Muscle of back (tissue), 11 donors: ENCODE measurements around the gene TLDC2. TPM values are rescaled to one million over a fixed set of nuclear protein-coding genes. Genes with fewer than 3 reads are reported as not detected.
"Not testable (repeated sequence)": the region's sequence is repeated elsewhere in the genome, so short reads cannot be mapped to it uniquely, and the experiment has no call there.

ENCODE experiments used
- DNase-seq, 3 donors: peaks; one replicate each; pipeline versions ENCODE4 v3.0.0 to v3.0.0-alpha.2; 2013
- polyA plus RNA-seq, 10 donors: library from polyadenylated mRNA; unstranded; fragments of 120-200 nt; gene quantifications; one replicate each; pipeline ENCODE4 v1.2.1, GENCODE V29; 2013; ENCODE audit not compliant: insufficient read length in 10 of 10

TLDC2 gene
- polyA plus RNA-seq, 10 donors: 0.18 to 1.4 (median 0.71) TPM; not detected in 1

DNA sequence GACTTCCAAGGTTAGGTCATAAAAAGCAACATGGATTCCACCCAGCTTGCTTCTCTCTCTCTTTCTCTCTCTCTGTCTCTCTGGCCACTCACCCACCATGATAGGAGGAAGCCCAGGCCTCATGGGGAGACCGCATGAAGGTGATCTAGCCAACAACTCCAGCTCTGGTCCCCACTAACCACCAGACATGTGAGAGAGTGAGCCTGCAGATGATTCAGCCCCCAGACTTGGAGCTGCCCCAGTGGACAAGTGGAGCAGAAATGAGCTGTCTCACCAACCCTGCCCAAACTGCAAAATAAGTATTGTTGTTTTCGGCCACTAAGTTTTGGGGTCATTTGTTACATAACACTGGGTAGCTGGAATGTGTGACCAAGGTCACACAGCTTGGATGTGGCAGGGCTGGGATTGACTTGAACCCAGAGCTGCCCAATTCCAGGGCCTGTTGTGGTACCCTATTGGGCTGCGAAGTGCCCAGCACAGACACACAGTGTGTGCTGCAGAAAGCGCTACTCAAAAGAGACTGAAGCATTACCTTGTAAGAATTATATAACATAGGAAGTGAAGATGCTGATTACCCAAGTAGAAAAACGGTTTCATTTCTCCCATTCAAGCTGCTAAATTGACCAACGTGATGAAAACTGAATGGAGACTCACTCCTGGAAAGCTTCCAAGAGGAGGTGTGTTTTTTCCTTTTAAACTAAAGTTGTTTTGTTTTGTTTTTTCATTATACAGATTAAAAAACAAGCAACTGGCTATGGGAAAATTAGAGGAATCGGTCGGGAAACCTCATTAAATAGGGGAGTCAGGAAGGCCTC lies 9.1 kb upstream of the TLDC2 start:
- DNase-seq: no peak

- DNase-seq: no peak
These were observed 4.0 kb upstream of the TLDC2 start for GRCh38 chr20:36871640-36872570.

DNA sequence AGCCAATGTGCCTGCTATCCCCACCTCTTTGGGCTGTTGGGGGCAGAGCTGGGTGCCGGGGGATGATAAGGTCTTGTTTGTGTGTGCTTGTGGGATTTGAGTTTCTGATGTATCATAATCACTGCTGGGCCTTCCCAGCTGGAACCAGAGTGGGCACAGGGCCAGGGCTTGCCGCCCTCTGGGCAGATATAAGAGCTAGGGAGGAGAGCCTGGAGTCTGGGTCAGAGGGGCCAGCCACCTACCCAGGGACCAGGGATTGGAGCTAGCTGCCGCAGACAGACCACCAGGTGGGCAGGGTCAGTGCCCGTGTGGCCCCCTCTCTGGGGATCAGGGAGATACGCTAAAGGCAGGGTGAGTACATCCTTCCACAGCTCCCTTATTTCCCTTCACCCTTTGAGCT lies 3.1 kb upstream of the TLDC2 start:
- DNase-seq: no peak

DNA sequence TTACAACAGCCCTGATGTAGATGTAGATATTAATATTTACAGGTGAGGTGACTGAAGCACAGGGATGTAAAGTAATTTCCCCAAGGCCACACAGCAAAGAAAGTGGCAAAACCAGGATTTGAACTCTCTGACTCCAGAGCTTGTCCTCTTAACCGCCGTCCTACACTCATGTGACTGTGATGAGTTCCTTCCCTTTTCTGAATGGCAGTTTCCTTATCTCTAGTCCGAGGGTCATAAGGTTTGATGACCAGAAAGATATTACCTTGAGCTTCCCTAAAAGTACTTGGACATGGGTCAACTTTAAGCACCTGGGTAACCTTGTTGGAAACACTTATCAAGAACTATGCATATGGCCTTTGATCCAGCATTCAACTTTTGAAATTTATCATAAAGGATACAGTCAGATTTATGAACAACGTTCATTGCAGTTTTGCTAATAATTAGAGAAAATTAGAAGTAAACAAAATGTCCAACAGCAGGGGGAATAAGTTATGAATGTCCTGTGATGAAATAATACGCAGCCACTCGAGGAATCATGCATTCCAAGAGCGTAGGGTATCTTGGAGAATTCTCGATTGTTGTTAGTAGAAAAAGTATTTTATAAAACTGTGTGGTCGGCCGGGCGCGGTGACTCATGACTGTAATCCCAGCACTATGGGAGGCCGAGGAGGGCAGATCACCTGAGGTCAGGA lies 2.3 kb upstream of the TLDC2 start:
- no peak for DNase-seq

- not testable (repeated sequence) for DNase-seq
These were observed 845 bp upstream of the TLDC2 start for GRCh38 chr20:36875093-36875492.

- DNase-seq: no peak
These were observed 515 bp downstream of the TLDC2 start for GRCh38 chr20:36876473-36876833.

- no peak for DNase-seq
These were observed 3.0 kb downstream of the TLDC2 start for GRCh38 chr20:36878941-36879340.

DNA sequence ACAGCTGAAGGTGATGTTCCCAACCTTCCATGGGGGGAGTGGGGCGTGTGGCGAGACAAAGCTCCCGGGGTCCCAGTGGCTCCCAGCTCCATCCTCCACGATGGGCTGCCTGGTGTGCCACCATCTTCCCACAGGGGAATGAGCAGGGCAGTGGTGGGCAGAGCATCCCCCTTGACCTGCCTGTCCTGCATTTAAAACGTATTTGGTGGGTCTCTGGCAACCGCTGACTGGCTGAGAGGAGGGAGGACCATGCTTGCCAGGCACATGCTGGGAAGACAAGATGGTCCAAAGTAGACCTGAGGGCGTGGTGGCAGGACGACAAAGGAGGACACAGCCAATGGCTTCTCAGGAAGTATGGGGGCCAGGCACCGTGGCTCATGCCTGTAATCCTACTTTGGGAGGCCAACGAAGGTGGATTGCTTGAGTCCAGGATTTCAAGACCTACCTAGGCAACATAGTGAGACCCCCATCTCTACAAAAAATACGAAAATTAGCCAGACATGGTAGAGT lies 4.9 kb downstream of the TLDC2 start:
- DNase-seq: no peak

- no peak for DNase-seq
These were observed 5.4 kb downstream of the TLDC2 start for GRCh38 chr20:36881331-36881730.

GRCh38 chr20:36881888-36882287 lies 6.0 kb downstream of the TLDC2 start:
- DNase-seq: no peak

DNA sequence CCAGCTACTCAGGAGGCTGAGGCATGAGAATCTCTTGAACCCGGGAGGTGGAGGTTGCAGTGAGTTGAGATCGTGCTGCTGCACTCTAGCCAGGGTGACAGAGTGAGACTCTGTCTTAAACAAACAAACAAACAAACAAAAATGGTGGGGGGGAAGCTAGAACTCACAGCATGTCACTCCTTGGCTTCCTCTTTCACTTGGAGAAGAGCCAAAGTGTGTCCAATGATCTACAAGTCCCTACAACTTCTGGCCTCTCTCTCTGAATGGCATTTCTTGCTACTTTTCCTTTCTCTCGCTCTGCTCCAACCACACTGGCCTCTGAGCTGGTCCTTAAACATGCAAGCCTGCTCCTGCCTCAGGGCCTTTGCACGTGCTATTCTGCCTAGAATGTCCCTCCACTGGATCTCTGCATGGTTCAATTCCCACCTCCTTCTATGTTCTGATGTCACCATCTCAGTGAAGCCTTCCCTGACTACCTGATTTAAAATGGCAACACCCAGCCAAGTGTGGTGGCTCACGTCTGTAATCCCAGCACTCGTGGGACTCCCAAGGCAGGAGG lies 8.1 kb downstream of the TLDC2 start:
- DNase-seq: no peak

- DNase-seq: no peak
These were observed 9.4 kb downstream of the TLDC2 start for GRCh38 chr20:36885356-36885755.

- DNase-seq: peak; percentile 64 to 91 (median 79)
These were observed 11.2 kb downstream of the TLDC2 start for GRCh38 chr20:36886859-36887751.

- no peak for DNase-seq
These were observed 11.8 kb downstream of the TLDC2 start for GRCh38 chr20:36887752-36888090.

DNA sequence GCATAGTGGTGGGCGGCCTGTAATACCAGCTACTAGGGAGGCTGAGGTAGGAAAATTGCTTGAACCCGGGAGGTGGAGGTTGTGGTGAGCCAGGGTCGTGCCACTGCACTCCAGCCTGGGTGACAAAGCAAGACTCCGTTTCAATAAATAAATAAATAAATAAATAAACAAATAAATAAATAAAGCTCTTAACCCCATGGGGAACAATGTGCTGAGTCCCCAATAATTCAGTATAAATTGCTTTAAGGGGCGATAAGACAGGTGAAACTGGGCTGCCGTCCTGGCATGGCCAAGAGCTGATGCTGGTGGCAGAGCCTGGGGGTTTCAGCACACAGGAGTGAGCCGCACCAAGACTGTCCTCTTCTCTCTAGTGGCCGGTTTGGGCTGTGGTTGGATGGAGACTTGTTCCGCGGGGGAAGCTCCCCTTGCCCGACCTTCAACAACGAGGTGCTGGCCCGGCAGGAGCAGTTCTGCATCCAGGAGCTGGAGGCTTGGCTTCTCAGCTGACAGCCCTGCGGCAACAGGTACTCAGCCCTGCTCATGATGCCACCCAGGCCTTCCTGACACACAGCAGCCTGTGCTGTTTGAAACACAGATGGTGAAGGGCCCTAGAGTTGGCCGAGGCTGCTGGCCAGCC lies 13.1 kb downstream of the TLDC2 start:
- DNase-seq: no peak

GRCh38 chr20:36890586-36890985 lies 14.6 kb downstream of the TLDC2 start:
- no peak for DNase-seq

DNA sequence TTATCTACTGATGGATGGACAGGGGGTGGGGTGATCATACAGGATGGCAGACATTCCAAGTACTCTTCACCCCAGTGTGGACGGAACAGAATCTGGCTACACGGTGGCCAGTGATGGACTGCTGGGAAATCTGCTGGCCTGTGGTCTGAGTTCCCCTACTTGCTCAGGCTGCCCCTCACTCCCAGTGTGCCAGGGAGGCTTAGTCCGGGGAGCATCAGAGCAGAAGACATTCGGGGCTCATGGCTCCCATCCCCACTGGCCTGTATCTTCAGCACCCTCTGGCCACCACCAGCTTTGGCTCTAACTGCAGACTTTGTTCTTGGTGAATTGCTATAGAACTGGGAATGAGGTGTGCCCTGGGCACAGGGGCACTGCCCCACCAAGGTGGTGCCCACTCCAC lies 15.3 kb downstream of the TLDC2 start:
- DNase-seq: no peak

DNA sequence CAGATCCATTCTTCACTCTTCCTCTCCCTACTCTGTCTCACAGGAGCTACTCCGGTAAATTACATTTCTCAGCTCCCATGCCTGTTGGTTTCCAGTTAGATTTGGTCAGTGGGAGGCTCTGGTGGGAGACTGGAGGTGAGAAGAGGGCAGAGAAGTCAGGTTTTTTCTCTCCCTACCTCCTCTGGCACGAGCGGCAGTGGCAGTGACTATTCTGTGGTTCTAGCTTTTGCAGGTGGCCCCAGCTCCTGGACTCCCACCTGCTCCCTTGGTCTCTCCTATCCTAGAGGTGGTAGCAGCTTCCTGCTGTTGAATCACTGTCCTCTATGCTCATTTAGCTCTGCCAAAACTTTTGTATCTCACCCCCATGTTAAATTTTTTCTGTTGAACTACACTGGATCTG lies 17.9 kb downstream of the TLDC2 start:
- no peak for DNase-seq

GRCh38 chr20:36895036-36895435 lies 19.1 kb downstream of the TLDC2 start:
- no peak for DNase-seq

- DNase-seq: no peak
These were observed 28.8 kb downstream of the TLDC2 start for GRCh38 chr20:36904690-36905089.
